HG02840 (cell line): Measurements from ENCODE around the gene CACNA1B.
"Not testable (repeated sequence)": the region's sequence is repeated elsewhere in the genome, so short reads cannot be mapped to it uniquely, and the experiment has no call there.

ENCODE experiments used
- ATAC-seq: cut with Tn5 transposase; IDR thresholded peaks from one replicate; pipeline ENCODE4 v1.9.1; 2021; ENCODE audit warnings: mild to moderate bottlenecking, moderate library complexity, moderate number of reproducible peaks; ENCODE audit not compliant: unreplicated experiment, low FRiP score

The CACNA1B gene

DNA sequence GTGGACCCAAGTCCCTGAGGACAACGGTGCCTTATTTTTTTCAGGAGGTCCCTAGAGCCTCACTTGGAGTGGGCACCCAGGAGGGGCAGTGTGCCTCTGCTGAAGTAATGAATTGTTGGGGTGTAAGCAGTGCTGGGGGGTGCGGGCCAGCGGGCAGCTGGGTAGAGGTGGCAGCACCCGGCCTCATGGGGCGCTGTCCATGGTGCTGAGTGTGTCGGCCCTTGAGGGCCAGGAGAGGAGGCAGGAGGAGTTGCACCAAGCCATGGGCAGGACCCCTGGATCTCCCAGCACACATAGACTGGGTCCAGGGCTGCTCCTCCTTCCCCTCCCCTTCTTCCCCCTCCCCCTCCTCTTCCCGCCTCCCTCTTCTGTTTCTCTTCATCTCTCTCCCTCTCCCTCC is 7.0 kb downstream of the CACNA1B start:
- not testable (repeated sequence) for ATAC-seq

DNA sequence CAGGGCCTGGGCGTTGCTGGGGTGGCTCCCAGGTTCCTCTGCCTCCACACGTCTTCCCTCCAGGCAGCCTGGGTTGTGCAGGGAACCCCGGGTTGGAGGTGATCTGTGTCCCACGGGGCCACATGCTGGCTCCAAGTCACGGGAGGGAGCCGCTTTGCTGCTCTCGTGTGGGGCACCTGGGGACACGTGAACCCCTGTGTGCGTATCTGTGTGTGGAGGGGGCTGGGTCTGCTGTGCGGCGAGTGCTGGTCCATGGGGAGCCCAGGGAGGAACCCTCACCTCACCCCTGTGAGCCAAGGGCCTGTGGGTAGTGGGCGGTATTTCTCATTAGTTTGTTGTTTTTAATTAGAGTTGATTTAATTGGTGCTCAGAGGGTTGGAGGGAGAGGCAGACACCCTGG is 7.5 kb downstream of the CACNA1B start:
- ATAC-seq = not testable (repeated sequence)

- not testable (repeated sequence) for ATAC-seq
These were observed 11.0 kb downstream of the CACNA1B start for GRCh38 chr9:137888621-137889020.

DNA sequence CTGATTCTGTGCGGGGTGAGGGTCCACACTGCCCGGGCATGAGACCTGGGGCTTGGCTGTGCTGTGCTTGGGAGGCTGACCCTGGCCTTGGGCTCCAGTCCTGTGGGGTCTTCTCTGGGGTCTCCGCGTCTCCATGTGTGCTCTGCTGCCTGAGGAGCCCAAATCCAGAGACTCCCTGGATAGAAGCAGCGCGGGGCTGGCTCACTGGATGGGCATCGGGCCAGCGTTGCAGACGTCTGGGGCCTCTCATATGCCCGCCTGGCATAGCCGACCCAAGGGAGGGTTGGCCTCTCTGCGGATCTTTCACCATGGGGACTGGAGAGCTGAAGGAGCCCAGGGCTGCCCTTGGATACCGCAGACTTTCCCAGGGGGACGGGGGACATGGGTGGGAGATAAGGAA is 12.4 kb downstream of the CACNA1B start:
- not testable (repeated sequence) for ATAC-seq

GRCh38 chr9:137890768-137891587 is 13.4 kb downstream of the CACNA1B start:
- ATAC-seq = not testable (repeated sequence)

- ATAC-seq = no peak
These were observed 14.2 kb downstream of the CACNA1B start for GRCh38 chr9:137891588-137892423.

DNA sequence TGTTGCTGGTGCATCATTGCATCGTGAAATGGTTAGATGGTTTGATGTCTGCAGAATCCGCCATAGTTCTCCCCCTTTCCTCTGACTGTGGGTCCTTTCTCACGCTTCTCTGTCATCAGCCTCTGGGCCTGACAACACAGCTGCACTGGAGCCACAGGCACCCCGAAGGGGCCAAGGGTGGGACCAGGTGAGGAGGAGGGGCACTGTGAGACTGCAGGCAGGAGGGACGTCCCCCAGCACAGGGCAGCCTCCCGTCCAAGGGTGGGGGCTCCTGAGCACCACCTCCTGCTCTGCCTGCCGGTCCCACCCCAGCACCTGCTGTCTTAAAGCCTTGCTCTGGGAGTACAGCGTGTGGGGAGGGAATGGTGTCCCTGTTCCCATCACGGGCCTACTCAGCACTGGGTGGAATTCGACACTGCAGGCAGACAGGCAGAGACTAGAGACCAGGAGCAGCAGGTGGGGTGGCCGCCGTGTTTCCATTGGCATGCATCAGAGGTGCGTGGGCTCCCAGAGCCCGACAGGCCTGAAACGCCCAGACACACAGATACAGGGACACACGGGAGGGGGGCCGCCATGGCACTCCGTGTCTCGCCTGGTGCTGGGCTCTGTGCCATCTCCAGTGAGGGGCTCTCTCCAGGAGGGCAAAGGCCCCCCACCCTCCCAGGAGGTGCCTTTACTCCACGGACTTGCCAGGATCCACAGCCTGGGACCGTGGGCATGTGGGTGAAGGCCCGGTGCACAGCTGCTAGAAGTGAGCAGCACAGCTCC is 15.0 kb downstream of the CACNA1B start:
- ATAC-seq = no peak

DNA sequence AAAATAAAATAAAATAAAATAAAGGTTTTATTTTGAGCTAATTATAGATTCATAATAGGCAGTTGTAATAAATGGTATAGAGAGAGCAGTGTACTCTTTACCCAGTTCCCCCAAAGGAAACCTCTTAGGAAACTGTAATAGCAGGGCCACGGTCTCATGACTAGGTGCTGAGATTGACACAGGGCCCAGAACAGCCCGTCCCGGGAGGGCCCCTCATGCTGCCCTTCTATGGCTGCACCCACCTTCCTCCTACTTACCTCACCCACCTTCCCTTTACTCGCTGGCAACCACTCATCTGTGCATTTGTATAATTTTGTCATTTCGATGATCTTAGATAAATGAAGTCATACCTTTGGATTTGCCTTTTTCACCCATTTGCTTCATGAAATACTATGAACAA is 16.1 kb downstream of the CACNA1B start:
- ATAC-seq = no peak

DNA sequence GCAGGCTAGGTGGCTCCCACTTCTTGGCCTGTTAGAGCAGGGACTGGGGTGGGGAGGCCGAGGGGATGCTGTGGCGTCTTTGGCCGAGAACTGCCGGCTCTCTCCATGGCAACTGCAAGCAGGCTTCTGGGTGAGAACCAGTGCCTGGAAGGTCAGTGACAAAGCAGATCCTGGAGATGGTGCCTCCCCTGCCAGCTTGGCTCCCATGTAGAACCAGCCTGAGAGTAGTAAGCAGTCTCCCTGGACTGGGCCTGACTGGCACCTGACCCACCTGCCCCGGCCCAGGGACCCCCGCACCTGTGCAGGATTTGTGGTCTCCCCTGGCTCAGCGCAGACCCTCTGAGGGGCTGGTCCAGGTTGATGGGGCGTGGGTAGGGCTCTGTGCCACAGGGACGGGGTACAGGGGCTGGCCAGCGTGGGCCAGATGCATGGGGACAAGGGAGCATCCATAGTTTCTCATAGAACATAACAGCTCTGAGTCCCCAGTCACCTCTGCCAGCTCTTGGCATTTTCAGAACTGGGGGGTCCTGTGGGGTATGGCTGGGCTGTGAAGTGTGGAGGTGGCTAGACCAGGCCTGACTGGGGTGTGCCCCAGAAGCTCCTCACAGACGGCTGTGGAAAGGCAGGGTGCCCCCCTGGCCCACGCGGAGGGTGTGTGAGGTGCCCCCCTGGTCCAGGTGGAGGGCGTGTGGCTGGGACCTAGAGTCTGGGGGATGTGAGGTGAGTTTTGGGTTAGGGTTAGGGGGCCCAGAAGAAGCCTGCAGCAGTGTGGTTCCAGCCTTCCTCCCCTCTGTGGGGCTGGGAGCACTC is 22.2 kb downstream of the CACNA1B start:
- ATAC-seq = no peak

DNA sequence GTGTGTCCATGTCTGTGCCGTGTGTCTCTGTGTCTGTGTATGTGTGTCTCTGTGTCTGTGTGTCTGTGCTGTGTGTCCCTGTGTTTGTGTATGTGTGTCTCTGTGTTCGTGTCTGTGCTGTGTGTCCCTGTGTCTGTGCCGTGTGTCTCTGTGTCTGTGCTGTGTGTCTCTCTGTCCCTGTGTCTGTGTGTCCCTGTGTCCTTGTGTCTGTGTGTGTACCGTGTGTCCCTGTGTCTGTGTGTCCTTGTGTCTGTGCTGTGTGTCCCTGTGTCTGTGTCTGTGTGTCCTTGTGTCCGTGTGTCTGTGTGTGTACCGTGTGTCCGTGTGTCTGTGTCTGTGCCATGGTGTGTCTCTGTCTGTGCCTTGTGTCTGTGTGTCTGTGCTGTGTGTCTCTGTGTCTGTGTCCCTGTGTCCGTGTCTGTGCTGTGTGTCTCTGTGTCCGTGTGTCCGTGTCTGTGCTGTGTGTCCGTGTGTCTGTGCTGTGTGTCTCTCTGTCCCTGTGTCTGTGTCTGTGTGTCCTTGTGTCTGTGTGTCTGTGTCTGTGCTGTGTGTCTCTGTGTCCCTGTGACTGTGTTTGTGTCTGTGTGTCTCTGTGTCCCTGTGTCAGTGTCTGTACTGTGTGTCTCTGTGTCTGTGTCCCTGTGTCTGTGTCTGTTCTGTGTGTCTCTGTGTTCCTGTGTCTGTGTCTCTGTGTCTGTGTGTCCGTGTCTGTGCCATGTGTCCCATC is 23.2 kb downstream of the CACNA1B start:
- ATAC-seq = no peak

DNA sequence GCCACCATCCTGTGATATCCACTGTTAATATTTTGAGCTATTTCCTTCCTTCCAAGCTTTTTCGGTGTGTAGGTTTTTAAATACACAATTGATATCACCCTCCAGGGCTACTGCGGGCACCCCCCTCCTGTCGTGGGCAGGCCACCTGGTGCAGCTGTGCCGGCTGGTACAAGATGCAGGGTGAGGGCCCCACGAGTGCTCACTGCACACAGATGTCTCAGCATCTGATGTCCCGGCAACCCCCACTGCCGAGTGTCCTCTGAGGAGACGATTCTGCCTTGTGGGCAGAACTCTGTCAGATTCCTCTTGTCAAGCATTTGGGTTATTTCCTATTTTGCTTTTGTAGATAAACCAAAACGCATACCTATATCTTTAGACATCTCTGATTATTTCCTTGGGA is 25.1 kb downstream of the CACNA1B start:
- ATAC-seq = no peak

DNA sequence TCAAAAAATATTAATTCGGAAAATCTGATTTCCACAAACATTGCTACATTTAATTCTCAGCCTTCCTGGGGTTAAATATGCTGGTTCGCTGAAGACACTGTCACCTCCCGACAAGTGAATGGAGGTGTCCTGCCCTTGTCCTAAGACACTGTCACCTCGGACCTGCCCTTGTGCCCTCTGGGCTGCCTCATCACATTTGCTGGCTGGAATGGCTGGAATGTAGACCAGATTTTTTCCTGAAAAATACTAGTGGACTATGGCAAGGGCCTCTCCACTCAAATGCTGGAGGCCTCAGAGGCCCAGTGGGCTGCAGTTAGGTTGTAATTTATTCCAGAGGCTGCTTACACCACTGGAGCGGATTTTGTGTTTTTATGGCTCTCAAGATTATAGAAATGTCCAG is 28.2 kb downstream of the CACNA1B start:
- no peak for ATAC-seq

DNA sequence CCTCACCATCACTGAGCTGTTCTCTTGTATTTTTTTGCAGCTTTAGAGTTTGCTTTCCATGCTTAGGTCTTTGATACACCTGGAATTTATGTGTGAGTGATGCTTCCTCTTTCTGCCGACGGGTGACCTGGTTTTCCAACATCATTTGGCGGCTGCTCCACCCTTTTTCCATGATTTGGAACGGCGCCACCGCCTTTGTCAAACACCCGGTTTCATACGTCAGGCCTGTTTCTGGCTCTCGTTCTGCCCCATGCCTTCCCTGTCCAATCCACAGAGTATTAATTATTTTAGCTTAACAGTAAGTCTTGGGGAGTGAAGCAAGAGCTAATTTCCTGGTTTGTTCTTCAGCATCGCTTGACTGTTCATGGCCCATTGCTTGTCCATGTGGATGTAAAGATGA is 30.2 kb downstream of the CACNA1B start:
- no peak for ATAC-seq

DNA sequence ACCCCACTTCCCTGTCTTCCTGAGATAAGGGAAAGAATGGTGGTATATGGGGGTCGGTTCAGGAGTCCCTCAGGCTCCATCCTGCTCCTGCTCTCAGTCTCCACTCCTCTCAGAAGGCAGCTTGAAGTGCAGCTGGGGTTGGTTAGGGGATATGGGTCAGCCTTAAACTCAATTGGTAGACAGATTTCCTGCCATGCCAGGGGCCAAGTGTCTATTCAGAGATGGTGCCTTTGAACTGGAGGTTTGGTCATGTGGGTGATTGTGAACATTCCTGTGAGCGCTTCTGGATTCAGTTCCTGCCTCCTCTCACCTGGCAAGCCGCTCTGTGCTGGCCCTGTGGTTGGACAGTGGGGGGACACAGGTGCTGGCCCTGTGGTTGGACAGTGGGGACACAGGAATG is 35.1 kb downstream of the CACNA1B start:
- no peak for ATAC-seq

DNA sequence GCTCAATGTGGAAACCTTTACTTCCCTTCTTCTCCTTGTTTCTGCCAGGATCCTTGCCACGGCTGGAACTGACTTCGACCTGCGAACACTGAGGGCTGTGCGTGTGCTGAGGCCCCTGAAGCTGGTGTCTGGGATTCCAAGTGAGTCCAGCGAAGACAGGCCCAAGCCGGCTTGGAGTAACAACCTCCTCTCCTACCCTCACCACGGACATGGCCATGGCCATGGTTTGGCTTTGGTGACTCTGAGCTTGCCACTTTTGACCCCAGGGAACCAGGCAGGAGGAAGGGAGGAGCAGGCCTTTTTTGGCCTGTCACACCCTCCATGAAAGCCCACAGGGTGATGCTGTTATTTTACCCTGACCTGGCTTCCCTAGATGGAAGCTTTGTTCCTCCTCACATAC is 35.5 kb downstream of the CACNA1B start:
- ATAC-seq = no peak

- no peak for ATAC-seq
These were observed 36.5 kb downstream of the CACNA1B start for GRCh38 chr9:137913771-137914767.

GRCh38 chr9:137916540-137916939 is 39.0 kb downstream of the CACNA1B start:
- no peak for ATAC-seq

DNA sequence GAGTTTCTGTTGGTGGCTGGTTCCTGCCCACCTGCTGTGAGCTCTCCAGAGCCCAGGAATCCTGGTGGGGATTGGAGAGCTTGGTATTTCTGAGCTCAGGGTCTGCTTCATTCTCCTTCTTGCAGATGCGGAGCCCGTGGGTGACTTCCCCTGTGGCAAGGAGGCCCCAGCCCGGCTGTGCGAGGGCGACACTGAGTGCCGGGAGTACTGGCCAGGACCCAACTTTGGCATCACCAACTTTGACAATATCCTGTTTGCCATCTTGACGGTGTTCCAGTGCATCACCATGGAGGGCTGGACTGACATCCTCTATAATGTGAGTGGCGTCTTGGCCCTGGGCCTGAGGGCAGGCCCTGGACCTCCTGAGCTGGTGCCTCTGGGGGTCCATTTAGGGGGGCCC is 39.5 kb downstream of the CACNA1B start:
- ATAC-seq = no peak
